GM21529 (cell line): ENCODE measurements around the gene TANC1.
A peak's percentile ranks its signal among the peaks of the same experiment; 100 is the strongest.

Experiments
- ATAC-seq: cut with Tn5 transposase; IDR thresholded peaks from one replicate; pipeline ENCODE4 v1.9.1; 2021; ENCODE audit not compliant: unreplicated experiment

The TANC1 gene

DNA sequence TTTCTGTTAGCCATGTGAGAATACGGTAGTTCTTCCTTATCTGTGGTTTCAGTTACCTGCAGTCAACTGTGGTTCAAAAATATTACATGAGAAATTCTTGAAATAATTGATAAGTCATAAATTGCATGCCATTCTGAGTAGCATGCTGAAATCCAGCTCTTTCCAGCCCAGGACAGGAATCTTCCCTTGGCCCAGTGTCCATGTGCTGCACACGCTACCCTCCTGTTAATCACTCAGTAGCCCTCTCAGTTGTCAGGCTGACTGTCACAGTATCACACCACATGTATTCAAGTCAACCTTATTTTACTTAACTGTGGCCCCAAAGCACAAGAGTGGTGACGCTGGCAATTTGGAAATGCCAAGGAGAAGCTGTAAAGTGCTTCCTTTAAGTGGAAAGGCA lies 141.1 kb downstream of the TANC1 start:
- no peak for ATAC-seq

DNA sequence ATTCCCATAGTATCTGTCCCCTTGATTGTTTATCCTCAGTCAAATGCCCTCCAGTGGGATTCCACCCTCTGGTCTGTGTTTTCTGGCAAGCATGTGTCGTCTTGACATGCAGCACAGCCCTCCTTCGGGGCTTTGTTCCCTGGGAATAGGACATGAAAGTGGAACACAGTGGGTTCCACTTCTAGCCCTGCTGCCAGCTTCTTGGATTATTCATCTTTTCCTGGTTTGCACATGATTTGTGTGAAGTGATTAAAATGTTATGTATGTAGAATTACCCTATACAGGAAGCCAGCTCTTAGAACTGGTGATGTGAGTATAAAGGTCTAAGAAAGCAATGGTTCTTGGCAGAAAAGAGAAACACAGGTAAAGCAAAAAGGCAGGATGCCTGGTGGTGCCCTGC lies 142.3 kb downstream of the TANC1 start:
- no peak for ATAC-seq

DNA sequence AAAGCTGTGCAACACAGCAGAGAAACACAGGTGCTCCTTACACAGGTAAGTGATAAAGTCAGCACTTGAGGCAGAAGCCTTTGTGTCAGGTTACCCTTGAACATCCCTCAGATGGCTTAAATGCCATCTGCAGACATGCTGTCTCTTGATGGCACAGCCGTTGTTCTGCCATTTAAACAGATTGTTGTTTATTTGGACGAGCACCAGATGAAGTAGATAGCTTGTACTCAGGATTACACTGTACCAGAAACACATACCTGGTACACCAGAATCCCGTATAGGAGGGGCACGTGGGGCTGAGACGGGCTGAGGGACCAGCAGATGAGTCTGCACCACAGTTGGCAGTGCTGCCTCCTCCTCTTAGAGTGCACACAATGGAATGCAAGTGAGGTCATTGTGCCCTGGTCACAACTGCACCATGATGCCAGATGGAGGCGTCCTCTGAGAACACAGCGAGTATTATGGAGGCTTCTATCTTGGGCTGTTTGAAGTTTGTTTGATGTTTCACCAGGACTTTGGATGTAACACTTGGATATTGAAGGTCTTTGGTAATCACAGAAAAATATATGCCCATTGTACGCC lies 143.0 kb downstream of the TANC1 start:
- no peak for ATAC-seq

DNA sequence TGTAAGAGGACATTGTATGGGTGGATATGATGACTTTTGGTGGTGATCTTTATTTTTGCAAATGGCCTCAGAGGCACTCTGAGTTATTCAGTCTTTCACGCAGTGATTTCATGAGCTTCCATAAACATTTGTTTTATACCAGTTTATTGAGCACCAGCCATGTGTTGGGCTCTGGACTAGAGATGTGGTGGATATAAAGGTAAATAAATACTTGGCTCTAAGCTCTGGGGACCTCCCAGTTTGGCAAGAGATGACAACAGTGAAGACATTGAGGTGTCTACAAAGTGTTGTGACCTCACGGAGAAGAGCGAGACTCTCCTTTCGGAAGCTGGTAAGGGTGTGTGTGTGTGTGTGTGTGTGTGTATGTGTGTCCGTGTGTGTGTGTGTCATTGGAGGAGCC lies 146.4 kb downstream of the TANC1 start:
- no peak for ATAC-seq

DNA sequence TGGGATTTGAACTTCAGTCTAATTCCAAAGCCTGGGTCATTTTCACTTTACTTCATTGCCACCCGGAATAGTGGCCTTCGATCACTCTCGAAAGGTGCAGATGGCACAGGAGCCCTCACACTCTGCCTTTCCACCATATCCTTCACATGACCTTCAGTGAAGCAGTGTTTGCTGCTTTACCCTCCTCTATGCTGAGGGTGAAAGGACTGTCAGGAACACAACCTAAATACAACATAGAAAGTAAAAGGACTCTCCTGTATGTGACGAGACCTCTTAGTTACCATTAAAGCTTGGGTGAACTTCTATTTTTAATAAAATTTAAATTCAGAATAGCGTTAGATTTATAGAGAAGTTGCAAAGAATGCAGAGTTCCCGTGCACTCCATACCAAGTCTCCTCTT lies 148.5 kb downstream of the TANC1 start:
- ATAC-seq = no peak

DNA sequence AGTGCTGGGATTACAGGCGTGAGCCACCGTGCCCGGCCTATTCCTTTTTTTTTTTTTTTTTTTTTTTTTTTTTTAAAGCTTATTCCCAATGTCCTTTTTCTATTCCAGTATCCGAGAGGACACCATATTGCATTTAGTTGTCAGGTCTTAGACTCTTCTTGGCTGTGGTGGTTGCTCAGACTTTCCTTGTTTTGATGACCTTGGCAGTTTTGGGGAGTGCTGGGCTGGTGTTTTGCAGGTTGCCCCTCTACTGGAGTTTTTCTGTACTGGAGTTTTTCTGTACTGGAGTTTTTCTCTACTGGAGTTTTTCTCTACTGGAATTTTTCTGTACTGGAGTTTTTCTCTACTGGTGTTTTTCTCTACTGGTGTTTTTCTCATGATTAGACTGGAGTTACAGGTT lies 149.2 kb downstream of the TANC1 start:
- ATAC-seq = no peak

DNA sequence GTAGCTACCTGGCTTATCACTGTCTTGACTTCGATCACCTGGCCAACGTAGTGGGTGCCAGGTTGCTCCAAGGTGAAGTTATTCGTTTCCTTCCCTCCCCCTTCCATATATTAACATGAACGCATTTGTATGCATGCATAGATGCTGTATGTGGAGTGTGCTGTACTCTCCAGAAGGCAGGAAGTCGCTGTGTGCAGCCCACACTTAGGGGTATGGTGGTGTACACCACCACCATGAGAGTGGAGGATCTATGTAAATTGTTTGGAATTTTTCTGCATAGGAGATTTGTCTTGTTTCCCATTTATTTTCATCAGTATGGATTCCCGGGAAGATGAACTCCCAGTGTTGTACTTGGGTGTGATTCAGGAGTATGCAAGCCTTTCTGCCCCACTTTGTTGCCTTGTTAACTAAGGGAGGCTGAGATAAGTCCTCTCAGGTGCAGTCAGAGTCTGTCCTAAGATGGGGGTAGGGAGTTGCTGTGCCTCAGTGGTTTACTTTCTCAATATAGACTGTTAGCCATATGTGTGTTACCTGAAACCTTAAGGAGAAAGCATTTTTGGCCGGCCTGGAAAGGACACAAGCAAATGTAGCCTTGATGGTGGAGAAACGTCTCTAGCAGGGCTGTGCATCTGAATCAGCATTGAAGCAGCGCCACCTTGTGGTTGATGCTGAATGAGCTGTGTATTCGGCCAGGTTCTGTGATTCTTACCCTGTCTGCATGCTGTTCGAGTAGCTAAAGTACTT lies 149.8 kb downstream of the TANC1 start:
- ATAC-seq = peak; percentile 93

DNA sequence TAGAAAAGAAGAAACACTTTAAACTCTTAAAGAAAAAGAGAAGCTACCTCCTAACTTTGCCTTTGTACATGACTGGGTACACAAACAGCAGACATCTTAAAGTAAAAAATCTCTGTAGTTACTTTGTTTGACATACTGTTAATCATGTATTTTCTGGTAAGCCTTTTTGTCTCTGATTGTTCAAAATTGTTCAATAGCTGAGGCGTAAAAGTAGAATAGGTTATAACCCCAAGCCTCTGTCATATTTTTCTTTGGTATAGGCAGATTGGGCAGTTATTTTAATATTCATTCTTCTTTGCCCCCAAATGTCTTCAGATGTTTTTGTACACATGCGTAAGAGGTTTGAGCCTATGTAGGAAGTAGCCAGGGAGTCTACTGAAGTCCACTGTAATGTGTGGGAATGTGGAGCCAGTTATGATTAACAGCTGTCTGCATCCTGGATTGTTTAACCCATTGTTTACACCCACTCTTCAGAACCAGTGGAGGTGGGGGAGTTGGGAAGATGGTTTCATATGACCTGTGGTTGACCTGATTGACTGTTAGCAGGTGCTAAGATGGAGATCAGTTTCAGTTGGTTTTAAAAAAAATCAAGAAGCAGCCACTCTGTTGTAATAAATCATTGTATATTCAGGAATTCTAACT lies 150.5 kb downstream of the TANC1 start:
- no peak for ATAC-seq

DNA sequence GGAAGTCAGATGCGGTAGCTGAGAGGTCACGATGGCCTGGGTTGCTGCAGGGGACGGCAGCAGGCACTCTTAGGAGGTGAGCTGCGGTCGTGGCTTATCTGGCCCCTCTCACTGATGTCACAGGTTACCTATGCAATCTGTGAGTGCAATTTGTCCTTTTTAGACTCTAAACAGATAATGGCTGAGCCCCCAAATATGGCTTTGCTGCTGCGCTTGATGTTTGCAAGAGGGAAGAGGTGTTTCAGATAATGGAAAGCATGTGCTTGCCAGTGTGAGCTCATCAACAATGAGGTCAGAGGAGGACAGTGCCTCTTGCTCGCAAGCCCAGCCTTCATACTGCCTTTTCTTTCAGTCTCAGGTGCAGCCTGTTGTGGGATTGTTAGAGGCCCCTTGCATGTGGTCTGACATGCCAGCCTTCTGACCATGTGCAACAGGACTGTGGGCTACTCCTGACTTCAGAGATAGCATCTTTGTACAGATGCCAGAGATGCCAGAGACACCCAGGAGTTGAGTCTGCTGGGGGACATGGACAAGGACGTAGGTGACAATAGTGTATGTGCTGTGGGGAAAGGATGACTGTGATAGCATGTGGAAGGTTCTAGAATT lies 151.3 kb downstream of the TANC1 start:
- no peak for ATAC-seq

DNA sequence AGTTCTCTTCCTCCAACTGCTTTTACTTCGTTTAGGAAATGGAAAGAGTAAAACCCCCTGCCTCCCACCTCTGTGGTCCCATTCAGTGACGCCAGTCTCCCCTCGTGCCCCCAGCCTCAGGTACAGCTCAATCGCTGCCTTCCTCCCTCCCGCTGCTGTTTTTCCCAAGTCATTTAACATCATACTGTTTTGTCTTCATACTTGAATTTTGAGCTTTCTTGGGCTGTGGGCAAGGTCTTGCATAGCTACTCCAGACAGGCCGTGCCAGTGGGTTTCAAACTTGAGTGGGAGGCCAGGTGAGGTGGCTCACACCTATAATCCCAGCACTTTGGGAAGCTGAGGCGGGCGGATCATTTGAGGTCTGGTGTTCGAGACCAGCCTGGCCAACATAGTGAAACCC lies 155.3 kb downstream of the TANC1 start:
- ATAC-seq = no peak

DNA sequence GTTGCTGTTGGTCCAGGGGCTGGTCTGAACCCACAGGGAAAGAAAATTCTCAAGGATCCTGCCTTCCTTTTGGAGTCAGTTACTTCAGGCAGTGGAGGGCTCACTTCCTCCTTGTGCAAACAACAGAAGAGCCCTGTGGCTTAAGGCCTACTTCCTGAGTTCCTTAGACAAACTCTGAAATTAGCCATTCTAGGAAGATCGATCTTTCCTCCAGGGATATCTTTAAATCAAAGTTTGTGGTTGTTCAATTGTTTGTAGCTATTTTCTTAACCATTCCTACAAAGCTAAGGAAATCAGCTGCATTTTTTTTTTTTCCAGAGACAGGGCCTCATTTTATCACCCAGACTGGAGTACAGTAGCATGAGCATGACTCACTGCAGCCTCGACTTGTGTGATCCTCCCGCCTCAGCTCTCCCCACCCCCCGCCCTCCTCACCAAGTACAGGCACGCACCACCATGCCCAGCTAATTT lies 156.0 kb downstream of the TANC1 start:
- ATAC-seq = no peak

DNA sequence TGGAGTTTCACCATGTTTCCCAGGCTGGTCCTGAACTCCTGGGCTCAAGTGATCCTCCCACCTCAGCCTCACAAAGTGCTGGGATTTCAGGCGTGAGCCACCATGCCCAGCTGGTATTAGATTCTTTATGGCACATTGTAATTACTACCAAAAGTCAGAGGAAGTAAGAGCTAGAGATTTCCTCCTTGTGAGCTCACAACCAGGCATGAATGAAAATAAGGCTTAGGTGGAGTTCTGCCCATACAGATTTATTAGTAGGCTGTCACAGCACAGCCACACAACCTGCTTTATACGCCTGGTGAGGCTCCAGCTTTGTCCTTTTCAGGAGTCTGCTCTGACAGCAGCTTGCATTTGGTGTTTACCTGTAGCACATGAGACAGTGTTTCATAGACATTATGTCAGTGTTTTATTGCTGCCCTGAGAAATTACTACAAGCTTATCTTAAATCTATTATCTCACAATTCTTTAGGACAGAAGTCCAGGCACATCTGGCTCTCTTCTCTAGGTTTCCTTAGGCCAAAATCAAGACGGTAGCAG lies 156.6 kb downstream of the TANC1 start:
- no peak for ATAC-seq

DNA sequence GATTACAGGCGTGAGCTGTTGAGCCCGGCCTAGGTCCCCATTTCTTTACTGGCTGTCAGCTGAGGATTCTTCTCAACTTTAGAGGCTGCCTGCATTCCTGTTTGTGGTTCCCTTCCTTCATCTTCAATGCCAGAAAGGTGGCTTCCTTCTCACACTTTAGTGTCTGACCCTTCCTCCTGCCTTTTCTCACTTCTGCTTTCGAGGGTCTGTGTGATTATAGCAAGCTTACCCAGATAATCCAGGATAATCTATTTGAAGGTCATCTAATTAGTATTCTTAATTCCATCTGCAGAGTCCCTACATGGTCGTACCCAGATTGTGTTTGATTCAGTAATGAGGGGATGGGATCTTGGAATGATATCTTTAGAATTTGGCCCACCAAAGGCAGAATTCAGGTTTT lies 157.4 kb downstream of the TANC1 start:
- ATAC-seq = no peak

DNA sequence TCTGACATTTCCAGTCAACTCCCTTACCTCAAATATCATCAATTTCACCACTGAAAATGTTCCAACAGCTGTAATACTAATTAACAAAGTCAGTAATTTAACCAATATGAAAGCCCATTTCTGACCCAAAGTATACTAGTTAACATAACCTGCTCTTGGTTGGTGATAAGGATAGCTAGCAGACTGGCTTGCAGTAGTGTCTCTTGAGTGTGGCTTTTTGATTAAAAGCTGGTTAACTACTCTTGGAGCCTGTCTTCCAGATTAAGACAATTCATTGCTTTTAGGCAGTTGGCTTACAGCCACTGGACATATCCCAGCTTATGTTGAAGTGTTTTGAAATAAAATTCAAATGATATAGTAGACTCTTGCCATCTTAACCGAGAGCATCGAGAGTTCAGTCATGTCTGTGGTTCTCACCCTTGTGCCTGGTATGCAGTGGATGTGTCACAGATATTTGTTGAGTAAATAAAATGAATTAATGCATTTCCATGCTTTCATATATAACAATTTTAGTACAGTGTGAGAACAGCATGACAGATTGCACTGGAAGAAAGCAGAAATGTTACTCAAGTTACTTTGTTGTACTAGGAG lies 158.1 kb downstream of the TANC1 start:
- ATAC-seq = no peak

DNA sequence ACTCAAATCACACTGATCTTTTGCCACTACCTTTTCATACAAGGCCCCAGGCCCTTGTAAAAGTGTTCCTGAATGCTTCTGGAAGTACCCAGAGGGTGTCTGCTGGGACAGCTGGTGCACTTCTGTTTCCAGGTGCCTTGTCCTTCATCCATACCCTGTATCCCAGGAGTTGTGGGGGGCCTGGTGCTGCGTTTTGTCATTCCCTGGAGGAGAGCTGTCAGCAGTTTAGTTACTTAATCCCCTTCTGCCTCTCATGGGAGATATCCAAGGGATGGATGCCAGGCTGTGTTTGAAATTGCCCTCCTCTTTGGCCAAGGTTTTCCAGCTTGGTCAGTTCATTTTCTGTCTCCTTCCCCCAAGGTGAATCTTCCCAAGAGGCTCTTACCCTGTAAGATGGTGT lies 159.8 kb downstream of the TANC1 start:
- ATAC-seq = no peak

DNA sequence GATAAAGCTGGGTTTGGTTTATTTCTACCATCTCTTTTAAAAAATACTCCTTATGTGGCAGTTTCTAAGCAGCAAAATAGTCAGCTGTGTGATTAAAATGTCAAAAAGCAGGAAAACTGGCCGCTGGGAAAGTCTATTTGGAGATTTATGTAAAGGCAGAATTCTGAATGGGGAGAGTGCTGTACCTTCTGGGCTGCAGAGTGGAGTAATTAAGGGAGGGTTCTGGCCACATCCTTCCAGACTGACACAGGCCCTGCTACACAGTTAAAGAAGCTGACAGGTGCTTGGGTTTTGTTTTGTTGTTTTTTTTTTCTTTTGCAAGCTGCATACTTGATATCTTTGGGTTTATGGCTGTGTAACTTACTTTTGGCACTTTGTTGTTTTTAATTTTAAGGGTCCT lies 160.8 kb downstream of the TANC1 start:
- ATAC-seq = no peak

DNA sequence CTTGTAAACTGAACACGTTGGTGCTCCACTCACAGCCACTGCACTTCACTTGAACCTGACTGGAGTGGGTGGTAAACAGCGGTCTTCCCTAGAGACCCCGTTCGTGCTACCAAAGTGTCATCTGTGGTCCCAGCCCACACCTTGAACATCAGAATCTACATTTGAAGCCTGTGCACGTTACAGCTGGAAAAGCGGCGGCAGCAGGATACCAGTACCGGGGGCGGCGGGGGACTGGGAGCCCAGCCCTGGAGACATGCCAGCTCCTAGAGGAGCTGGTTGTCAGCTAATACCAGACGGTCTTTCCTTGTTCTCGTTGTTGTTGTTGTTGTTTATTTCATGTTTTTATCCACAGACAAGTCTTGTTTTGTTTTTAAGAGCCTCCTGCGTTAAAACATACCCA lies 161.4 kb downstream of the TANC1 start:
- no peak for ATAC-seq

DNA sequence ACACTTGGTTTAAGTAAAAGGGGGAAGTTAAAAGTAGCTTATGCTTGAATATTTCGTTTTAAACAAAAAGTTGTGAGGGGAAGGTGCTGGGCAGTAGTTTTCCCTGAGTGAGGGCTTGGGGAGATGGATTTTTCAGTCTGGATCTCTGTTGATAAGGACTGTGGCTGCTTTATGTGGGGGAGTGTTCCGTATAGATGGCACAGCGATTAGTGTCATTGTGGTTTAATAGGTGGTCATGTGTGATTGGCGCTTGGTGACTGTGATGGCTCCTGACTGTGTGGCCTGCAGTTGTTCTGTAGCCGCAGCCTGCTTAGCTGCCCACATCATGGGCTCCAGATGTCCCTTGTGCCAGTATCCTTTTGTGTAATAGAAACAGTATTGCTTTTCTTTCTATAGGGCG lies 161.9 kb downstream of the TANC1 start:
- no peak for ATAC-seq

DNA sequence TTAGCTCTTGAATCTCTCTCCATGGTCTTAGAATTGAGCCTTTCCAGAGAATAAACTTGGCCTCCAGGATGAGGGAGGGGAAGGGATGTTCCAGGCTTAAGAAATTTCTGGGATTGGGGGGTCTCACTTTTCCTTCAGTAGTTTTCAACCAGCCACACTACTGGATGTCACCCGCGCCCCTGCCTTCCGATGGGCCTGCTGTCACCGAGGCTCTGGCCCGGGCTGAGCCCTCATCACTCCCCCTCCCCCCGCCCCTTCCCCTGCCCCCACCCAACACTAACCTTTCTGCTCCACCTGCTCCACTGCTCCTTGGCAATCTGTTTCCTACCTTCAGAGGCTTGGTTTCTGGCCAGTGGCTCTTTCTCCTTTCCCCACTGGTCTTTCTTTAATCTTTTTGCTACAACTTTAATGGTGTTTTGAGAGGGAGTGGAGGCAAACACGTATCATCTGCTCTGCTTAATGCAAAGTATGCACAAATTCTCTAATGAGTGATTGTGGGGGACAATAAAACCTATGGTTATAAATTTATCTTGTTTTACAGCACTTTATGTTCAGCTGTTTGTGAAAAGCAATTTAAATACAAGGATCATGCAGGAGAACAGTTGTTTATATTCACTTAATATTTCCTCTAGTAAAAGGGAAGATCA lies 162.9 kb downstream of the TANC1 start:
- ATAC-seq = no peak

DNA sequence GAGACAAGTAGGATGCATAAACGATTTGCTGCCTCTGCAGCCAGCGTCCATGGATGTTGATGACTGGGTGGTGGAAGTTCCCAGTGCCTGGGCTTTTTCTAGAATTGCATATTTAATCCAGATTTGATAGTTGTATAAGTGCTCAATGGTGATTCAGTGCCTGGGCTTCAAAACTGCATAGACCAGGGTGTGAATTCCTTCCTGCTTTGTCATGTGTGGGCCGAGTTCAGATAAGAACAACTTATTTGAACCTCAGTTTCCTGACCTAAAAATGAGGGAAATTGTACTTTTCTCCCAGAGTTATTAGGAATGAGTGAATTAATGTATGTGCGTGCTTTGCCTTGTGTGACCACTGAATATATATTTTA lies 163.5 kb downstream of the TANC1 start:
- no peak for ATAC-seq

DNA sequence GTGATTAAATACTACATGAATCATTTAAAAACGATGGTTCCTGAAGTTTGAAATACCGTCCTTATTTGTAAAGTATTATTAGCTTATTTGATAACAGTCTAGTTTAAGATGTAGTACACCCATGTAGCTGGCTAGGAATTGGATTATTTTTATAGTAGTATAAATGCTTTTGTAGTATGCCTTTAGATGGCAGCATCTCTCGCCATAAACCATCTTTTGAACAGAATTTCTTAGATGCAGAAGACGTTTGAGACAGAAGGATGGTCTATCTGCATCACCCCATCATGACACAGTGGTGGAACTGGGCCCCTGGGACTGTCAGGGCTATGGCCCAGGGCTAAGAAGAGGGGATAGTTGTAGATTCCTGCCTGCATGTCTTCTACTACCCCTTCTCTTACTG lies 165.4 kb downstream of the TANC1 start:
- ATAC-seq = no peak
